OCI-M1 (cell line): ENCODE results near the gene HOXD3.

Experiments used
- DNase-seq: peaks from one replicate; lab custom pipeline; 2025; lab: John Stamatoyannopoulos, UW

Gene HOXD3

GRCh38 chr2:176177580-176178037, 20.5 kb downstream of the HOXD3 start:
- DNase-seq = no peak

- DNase-seq = no peak
These were observed 21.1 kb downstream of the HOXD3 start for GRCh38 chr2:176178038-176178756.

- DNase-seq = no peak
These were observed 21.7 kb downstream of the HOXD3 start for GRCh38 chr2:176178757-176179295.

GRCh38 chr2:176181551-176181950, 24.4 kb downstream of the HOXD3 start:
- DNase-seq = no peak

GRCh38 chr2:176182671-176183070, 25.6 kb downstream of the HOXD3 start:
- DNase-seq = no peak

- DNase-seq = no peak
These were observed 27.6 kb downstream of the HOXD3 start for GRCh38 chr2:176184749-176185148.

GRCh38 chr2:176186024-176186423, 28.9 kb downstream of the HOXD3 start:
- no peak for DNase-seq

- DNase-seq = no peak
These were observed 30.2 kb downstream of the HOXD3 start for GRCh38 chr2:176187200-176187898.

GRCh38 chr2:176187899-176188773, 31.0 kb downstream of the HOXD3 start, which contains the start of gene HOXD1:
TSS of gene HOXD1 (plus strand) at chr2:176188668. CDS start at chr2:176188802, 134 bp downstream.
- DNase-seq = peak; percentile 45

GRCh38 chr2:176188774-176189680, 31.9 kb downstream of the HOXD3 start:
- no peak for DNase-seq

- DNase-seq = peak; percentile 23
These were observed 32.9 kb downstream of the HOXD3 start for GRCh38 chr2:176189681-176190641.

- no peak for DNase-seq
These were observed 35.2 kb downstream of the HOXD3 start for GRCh38 chr2:176192351-176192750.

GRCh38 chr2:176193048-176193447, 35.9 kb downstream of the HOXD3 start:
- no peak for DNase-seq

- DNase-seq = no peak
These were observed 42.8 kb downstream of the HOXD3 start for GRCh38 chr2:176199902-176200301.

GRCh38 chr2:176200971-176201370, 43.9 kb downstream of the HOXD3 start:
- DNase-seq = no peak

GRCh38 chr2:176202491-176202890, 45.4 kb downstream of the HOXD3 start:
- DNase-seq = no peak

GRCh38 chr2:176205126-176205525, 48.0 kb downstream of the HOXD3 start:
- peak; percentile 81 for DNase-seq

GRCh38 chr2:176206136-176206535, 49.0 kb downstream of the HOXD3 start:
- no peak for DNase-seq

- no peak for DNase-seq
These were observed 49.6 kb downstream of the HOXD3 start for GRCh38 chr2:176206682-176207081.

- DNase-seq = no peak
These were observed 54.0 kb downstream of the HOXD3 start for GRCh38 chr2:176211110-176211509.
